GM13977 (cell line): ENCODE data around the gene FBXO46.

Source experiments
- DNase-seq: peaks from one replicate; pipeline ENCODE4 v3.0.0; 2012; ENCODE audit warnings: low spot score
- CTCF ChIP-seq: IDR thresholded peaks from 2 replicates; pipeline ENCODE4 v1.5.1; 2012; ENCODE audit warnings: mild to moderate bottlenecking, control low read depth; ENCODE audit not compliant: insufficient read depth; ENCODE audit errors: extremely low read depth, missing control alignments
- in situ Hi-C: fragments of 300-500 bp; cut with MboI; formaldehyde crosslinking; loops from one replicate; pipeline ENCODE4 v1.12.0; 2022; ENCODE audit warnings: low sequenced_read_pairs, low pct_unique_long_range_greater_than_20kb, mixed read lengths, inconsistent platforms; ENCODE audit not compliant: unreplicated experiment

The FBXO46 gene

GRCh38 chr19:45766296-45766868 lies 35.7 kb upstream of the FBXO46 start:
- in situ Hi-C loops, result no loop called here
- DNase-seq, result no peak
- no peak for TF ChIP-seq CTCF

GRCh38 chr19:45765702-45766295 lies 35.1 kb upstream of the FBXO46 start:
- in situ Hi-C loops, result no loop called here
- no peak for DNase-seq
- TF ChIP-seq CTCF, result no peak

GRCh38 chr19:45764945-45765701 lies 34.4 kb upstream of the FBXO46 start:
- TF ChIP-seq CTCF, result no peak
- DNase-seq, result no peak
- in situ Hi-C loops, result no loop called here

GRCh38 chr19:45764475-45764874 lies 33.8 kb upstream of the FBXO46 start:
- TF ChIP-seq CTCF, result no peak
- in situ Hi-C loops, result no loop called here
- DNase-seq, result no peak

- no peak for DNase-seq
- TF ChIP-seq CTCF, result no peak
- in situ Hi-C loops, result no loop called here
These were observed 33.1 kb upstream of the FBXO46 start for GRCh38 chr19:45763691-45764294.

DNA sequence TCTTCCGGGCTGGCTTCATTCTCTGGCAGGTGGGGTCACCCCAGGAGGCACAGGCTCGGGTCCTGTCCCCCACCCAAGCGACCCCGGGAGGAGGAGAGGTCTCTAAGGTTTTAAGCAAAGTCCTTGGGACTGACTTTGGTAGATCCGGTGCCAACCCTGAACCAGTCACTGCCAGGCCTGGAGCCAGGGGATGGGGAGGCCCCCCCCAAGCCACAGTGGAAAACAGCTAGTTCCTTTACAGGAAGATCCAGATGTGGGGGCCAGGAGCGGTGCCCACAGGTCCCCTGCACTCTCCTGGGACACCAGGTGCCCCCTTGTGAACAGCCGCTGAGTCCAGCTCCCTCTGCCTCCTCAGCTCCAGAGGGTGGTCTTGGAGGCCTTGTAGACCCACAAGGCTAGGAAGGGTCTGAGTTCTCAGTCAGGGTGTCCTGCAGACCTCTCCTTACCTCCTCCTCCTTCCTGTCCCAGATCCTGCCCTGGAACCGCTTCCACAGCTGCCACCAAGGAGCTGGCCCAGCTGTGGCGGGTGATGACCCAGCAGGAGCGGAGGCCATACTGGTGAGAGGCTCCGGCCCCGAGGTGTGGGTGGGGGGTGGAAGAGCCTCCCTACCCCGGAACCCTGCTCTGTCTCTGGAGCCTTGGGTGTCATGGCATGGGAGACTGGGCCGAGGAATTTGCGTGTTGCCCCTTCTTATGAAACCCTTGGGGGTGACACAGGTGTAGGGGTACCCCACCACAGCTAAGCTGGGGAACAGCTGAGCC lies 32.4 kb upstream of the FBXO46 start:
- no peak for DNase-seq
- in situ Hi-C loops, result no loop called here
- no peak for TF ChIP-seq CTCF
